Spleen (tissue), 7 donors: ENCODE measurements around the gene PINLYP.
"Not testable (repeated sequence)": the region's sequence is repeated elsewhere in the genome, so short reads cannot be mapped to it uniquely, and the experiment has no call there.

ENCODE experiments used
- CTCF ChIP-seq, 11 experiments: fragments of 200-600 bp in 7 of 11; fragments of 450-650 bp in 4 of 11; sonication (generic) in 4 of 11; IDR thresholded peaks in 8 of 11; conservative IDR thresholded peaks in 3 of 11; 1 replicate in 7 of 11; 2 replicates in 4 of 11; pipeline versions ENCODE4 v1.4.0 to v1.8.0; 2016 to 2021; ENCODE audit warnings: antibody characterized with exemption in 11 of 11, inconsistent platforms in 4 of 11, mild to moderate bottlenecking in 1 of 11
- POLR2AphosphoS5 ChIP-seq, 3 donors: sonication (generic); formaldehyde crosslinking; IDR thresholded peaks; one replicate each; pipeline ENCODE4 v1.5.1; 2017; ENCODE audit warnings: antibody characterized with exemption in 3 of 3
- donor health status: DM: no; HTN: no; CAD: no; lungs with moderate emphysema.
- donor health status: DM: no; HTN: no; CAD: no.
- donor health status: DM: no; HTN: no; CAD: no.

DNA sequence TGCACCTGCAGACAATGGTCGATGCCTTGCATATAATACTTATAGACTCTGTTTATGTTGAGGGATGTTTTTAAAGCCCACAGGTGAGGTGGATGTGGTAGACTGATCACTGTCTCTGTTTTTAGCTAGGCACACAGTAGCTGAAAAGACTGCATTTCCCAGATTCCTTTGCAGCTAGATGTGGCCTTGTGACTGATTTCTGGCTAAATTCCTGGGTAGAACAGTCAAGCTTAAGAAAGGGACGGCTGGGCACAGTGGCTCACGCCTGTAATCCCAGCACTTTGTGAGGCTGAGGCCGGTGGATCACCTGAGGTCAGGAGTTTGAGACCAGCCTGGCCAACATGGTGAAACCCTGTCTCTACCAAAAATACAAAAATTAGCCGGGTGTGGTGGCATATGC, 24.7 kb downstream of the PINLYP start:
- TF ChIP-seq CTCF (IDR thresholded peaks at IDR 0.05 in 8 of 11, conservative IDR thresholded peaks at IDR 0.05 in 3 of 11); POLR2AphosphoS5 (IDR thresholded peaks at IDR 0.05): not testable (repeated sequence)
